ELF-1 (cell line): ENCODE results near the gene PGAP2.
A peak's percentile ranks its signal among the peaks of the same experiment; 100 is the strongest.
"Not testable (repeated sequence)": the region's sequence is repeated elsewhere in the genome, so short reads cannot be mapped to it uniquely, and the experiment has no call there.

Experiments used
- DNase-seq: peaks from one replicate; pipeline ENCODE4 v3.0.0-alpha.2; 2016; ENCODE audit warnings: low read depth, low spot score

The PGAP2 gene

GRCh38 chr11:3803726-3804495 is 4.4 kb upstream of the PGAP2 start:
- DNase-seq = no peak

DNA sequence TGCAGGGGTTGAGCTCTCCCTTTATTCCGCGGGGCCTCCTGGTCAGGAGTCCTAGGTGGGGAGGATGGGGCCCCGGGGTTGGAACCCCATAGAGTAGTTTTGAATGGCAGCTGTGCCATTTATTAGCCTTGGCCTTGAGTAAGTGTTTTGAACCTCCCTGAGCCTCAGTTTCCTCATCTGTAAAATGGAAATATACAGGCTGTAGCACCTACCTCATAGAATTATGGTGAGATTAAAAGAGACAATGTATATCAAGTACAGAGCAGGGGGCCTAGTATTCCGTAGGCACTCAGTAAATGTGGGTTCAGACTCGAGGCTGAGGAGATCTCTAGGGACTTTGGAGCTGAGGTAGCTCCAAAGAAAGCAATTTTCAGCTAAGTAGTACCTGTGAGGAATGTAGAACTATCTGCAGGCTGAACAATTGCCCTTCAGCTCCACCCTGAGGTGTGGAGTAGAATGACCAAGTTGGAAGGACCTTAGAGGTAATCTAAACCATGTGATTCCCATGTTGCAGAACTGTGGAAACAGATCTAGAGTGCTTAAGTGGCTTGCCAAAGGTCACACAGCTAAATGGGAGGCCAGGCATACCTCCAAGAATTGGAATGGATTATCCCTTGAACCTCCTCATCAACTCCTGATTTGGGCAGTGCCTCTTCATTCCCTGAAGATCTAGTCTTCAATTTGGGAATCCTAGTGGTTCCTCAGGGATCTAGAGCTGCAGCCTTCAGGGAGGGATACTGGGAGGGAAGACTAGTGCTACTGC is 682 bp downstream of the PGAP2 start:
- DNase-seq = peak; percentile 41

GRCh38 chr11:3809624-3809928 is 1.2 kb downstream of the PGAP2 start:
- DNase-seq = no peak

DNA sequence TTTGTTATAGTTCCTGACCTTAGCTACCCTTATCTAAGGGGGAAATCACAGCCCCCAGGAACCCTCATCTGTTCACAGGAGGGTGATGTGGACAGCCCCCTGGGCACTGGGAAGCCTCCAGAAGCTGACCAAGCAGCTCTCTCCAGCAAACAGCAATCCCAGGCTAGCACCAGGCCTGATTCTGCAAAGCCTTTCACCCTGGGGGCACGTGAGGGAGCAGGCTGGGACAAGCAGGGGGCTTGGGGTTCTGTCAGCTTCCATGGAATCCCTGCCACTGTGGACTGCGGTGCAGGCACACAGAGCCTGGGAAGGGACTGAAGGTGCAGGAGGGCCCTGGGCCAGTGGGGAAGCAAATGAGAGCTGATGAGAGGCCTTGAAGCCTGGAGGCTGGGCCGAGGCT is 2.1 kb downstream of the PGAP2 start:
- DNase-seq = peak; percentile 52

GRCh38 chr11:3810951-3811350 is 2.6 kb downstream of the PGAP2 start:
- DNase-seq = no peak

DNA sequence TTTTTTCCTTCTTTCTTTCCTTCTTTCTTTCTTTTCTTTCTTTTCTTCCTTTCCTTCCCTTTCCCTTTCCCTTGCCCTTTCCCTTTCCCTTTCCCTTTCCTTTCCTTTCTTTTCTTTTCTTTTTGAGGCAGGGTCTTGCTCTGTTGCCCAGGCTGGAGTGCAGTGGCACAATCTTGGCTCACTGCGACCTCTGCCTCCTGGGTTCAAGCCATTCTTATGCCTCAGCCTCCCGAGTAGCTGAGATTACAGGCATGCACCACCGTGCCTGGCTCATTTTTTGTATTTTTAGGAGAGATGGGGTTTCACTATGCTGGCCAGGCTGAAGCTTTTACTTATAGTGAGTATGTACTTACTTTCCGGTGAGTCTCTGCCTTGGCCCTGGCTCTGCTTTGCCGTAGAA is 6.5 kb downstream of the PGAP2 start:
- DNase-seq = not testable (repeated sequence)

- no peak for DNase-seq
These were observed 7.5 kb downstream of the PGAP2 start for GRCh38 chr11:3815845-3816244.

DNA sequence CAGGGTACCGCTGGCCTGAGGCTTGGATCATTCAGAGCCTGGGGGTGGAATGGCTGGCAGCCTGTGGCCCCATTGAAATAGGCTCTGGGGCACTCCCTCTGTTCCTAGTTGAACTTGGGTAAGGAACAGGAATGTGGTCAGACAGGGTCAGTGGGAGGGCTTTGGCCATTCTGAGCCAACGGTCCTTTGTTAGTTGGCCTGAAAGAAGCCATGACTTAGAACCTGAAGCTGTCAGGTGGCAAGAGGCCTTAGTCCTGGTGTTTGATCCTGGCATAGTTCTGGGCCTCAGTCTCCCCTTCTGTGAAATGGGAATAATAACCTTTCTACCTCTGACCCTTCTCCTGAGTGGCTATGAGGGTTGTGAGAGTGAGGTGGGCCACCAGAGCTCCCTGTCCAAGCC is 8.3 kb downstream of the PGAP2 start:
- peak; percentile 49 for DNase-seq

- no peak for DNase-seq
These were observed 8.9 kb downstream of the PGAP2 start for GRCh38 chr11:3817181-3817800.

DNA sequence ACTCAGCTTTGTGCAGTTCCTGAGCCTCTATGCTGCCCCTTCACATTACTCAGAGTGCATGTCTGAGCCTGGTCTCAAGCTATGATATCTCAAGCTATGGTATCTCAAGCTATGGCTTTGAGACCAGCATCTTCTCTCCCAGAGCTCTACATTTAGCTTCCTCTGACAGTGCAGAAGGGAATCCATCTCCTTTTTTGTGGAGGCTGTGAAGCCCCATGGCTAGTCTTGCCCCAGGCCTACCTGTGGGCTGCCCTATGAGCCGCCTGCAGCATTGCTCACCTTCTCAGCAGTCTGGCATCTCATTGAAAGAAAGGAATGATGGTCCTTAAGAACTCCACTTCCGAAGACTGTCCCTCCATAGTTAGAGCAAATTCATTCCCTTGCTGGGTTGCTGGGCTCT is 12.6 kb downstream of the PGAP2 start:
- DNase-seq = no peak

- no peak for DNase-seq
These were observed 14.0 kb downstream of the PGAP2 start for GRCh38 chr11:3822312-3822711.

DNA sequence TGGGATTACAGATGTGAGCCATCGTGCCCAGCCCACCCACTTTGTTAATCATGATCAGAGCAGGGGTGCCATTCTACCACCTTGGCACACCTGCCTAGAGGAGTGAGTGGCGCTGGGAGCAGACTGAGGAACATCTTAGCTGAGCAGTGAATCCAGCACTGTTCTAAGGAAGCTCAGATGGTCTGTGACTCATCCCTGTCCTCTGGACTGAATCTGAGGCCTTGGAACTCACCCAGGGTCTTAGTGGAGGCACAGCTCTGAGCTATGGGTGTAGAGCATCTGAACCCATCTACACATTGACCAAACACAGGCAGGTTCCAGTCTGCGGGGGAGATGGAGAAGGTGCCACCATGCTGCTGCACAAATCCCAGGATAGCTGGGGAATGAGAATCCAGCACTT is 14.9 kb downstream of the PGAP2 start:
- no peak for DNase-seq

DNA sequence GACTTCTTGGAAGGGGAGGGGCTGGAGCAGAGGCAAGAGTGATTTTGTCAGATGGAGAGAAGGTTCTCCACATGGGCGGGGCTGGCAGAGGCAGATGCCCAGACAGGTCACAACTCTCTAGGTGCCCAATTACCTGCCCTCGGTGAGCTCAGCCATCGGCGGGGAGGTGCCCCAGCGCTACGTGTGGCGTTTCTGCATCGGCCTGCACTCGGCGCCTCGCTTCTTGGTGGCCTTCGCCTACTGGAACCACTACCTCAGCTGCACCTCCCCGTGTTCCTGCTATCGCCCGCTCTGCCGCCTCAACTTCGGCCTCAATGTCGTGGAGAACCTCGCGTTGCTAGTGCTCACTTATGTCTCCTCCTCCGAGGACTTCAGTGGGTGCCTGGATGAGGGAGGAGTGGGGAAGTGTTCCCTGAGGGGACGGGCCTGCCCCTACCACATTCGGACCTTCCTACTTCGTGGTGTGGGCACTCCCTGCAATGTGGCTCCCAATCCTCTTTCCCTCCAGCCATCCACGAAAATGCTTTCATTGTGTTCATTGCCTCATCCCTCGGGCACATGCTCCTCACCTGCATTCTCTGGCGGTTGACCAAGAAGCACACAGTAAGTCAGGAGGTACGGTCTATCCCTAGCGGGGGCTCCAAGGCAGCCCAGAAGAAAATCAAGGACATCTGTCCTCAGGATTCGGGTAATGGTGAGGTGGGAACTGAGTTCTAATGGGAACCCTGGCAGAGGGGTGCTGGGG is 15.6 kb downstream of the PGAP2 start:
- no peak for DNase-seq

GRCh38 chr11:3824714-3825472 is 16.5 kb downstream of the PGAP2 start:
- DNase-seq = peak; percentile 90

GRCh38 chr11:3825473-3826154 is 17.3 kb downstream of the PGAP2 start:
- no peak for DNase-seq

GRCh38 chr11:3826721-3827120 is 18.4 kb downstream of the PGAP2 start:
- DNase-seq = no peak

GRCh38 chr11:3827434-3828186 is 19.2 kb downstream of the PGAP2 start:
- DNase-seq = no peak

- DNase-seq = no peak
These were observed 21.7 kb downstream of the PGAP2 start for GRCh38 chr11:3830088-3830487.

- no peak for DNase-seq
These were observed 22.4 kb downstream of the PGAP2 start for GRCh38 chr11:3830730-3831129.
